CD14-positive monocyte (primary cell): ENCODE measurements around the gene HOXD10. TPM values are rescaled to one million over a fixed set of nuclear protein-coding genes. Genes with fewer than 3 reads are reported as not detected.

ENCODE experiments used
- DNase-seq, 3 donors: peaks; one replicate each; pipeline ENCODE4 v3.0.0-alpha.2; 2011 to 2022
- H2AFZ ChIP-seq: 2 replicates; pipeline ENCODE4 v1.6.0; 2012; ENCODE audit warnings: mild to moderate bottlenecking, low read depth, low read length, inconsistent platforms; ENCODE audit not compliant: insufficient read depth, poor library complexity, severe bottlenecking
- H3K27ac ChIP-seq, 2 donors: 1 replicate in 1 of 2; 2 replicates in 1 of 2; pipeline ENCODE4 v1.5.1; 2012 to 2013; ENCODE audit warnings: low read length in 2 of 2, control low read depth in 1 of 2, inconsistent platforms in 1 of 2, low read depth in 1 of 2, mild to moderate bottlenecking in 1 of 2
- H3K27me3 ChIP-seq, 2 donors: one replicate each; pipeline versions ENCODE4 v1.6.0 to v1.6.1; 2011 to 2013; ENCODE audit warnings: low read length in 2 of 2; ENCODE audit not compliant: control insufficient read depth in 2 of 2, insufficient read depth in 2 of 2
- H3K36me3 ChIP-seq, 2 donors: replicated peaks in 1 of 2; 1 replicate in 1 of 2; 2 replicates in 1 of 2; pipeline versions ENCODE4 v1.5.1 to v1.6.1; 2012 to 2013; ENCODE audit warnings: low read length in 2 of 2, control low read depth in 1 of 2, inconsistent platforms in 1 of 2, mild to moderate bottlenecking in 1 of 2; ENCODE audit not compliant: insufficient read depth in 2 of 2, control insufficient read depth in 1 of 2
- H3K4me1 ChIP-seq, 2 donors: 1 replicate in 1 of 2; 2 replicates in 1 of 2; pipeline versions ENCODE4 v1.5.1 to v1.6.1; 2012 to 2013; ENCODE audit warnings: low read length in 2 of 2, control low read depth in 1 of 2, inconsistent platforms in 1 of 2, mild to moderate bottlenecking in 1 of 2, moderate library complexity in 1 of 2; ENCODE audit not compliant: insufficient read depth in 2 of 2, control insufficient read depth in 1 of 2
- H3K4me2 ChIP-seq: replicated peaks from 2 replicates; pipeline ENCODE3; 2012; ENCODE audit warnings: low read length, moderate library complexity, mild to moderate bottlenecking; ENCODE audit not compliant: poor library complexity, severe bottlenecking; ENCODE audit errors: extremely low read depth
- H3K4me3 ChIP-seq, 3 experiments: fragments of 200-600 bp in 1 of 3; sonication (generic) in 1 of 3; replicated peaks in 1 of 3; 1 replicate in 2 of 3; 2 replicates in 1 of 3; pipeline ENCODE4 v1.5.1; 2011 to 2013; ENCODE audit warnings: low read length in 3 of 3, mild to moderate bottlenecking in 3 of 3, control low read depth in 2 of 3, low read depth in 2 of 3, inconsistent platforms in 1 of 3, moderate library complexity in 1 of 3
- H3K79me2 ChIP-seq: 2 replicates; pipeline ENCODE4 v1.6.0; 2012; ENCODE audit warnings: mild to moderate bottlenecking, control low read depth, inconsistent platforms, low read length, moderate library complexity; ENCODE audit not compliant: insufficient read depth
- H3K9ac ChIP-seq: 2 replicates; pipeline ENCODE4 v1.6.0; 2017; ENCODE audit warnings: low read length, mild to moderate bottlenecking; ENCODE audit not compliant: insufficient read depth, poor library complexity, severe bottlenecking
- H3K9me3 ChIP-seq, 2 donors: replicated peaks in 1 of 2; 1 replicate in 1 of 2; 2 replicates in 1 of 2; pipeline versions ENCODE4 v1.5.1 to v1.6.1; 2012 to 2013; ENCODE audit warnings: low read length in 2 of 2, control low read depth in 1 of 2; ENCODE audit not compliant: control insufficient read depth in 1 of 2, insufficient read depth in 1 of 2
- H4K20me1 ChIP-seq: 2 replicates; pipeline ENCODE4 v1.6.0; 2012; ENCODE audit warnings: mild to moderate bottlenecking, low read length, control low read depth, moderate library complexity; ENCODE audit not compliant: insufficient read depth
- H3K27ac Mint-ChIP-seq, 7 donors: one replicate each; pipeline ENCODE4 v1.8.0; 2020; ENCODE audit warnings: mild to moderate bottlenecking in 7 of 7, mixed read lengths in 7 of 7, moderate library complexity in 6 of 7, inconsistent platforms in 2 of 7
- H3K27me3 Mint-ChIP-seq, 3 donors: one replicate each; pipeline ENCODE4 v1.8.0; 2021 to 2022; ENCODE audit warnings: low read depth in 3 of 3, mild to moderate bottlenecking in 3 of 3, mixed read lengths in 3 of 3, moderate library complexity in 3 of 3, inconsistent platforms in 1 of 3
- H3K36me3 Mint-ChIP-seq, 2 donors: one replicate each; pipeline ENCODE4 v1.8.0; 2020; ENCODE audit warnings: mixed read lengths in 2 of 2, inconsistent platforms in 1 of 2, mild to moderate bottlenecking in 1 of 2
- H3K4me1 Mint-ChIP-seq: one replicate; pipeline ENCODE4 v1.8.0; 2020; ENCODE audit warnings: mild to moderate bottlenecking, mixed read lengths
- H3K4me3 Mint-ChIP-seq, 2 donors: one replicate each; pipeline ENCODE4 v1.8.0; 2020; ENCODE audit warnings: mild to moderate bottlenecking in 2 of 2, mixed read lengths in 2 of 2, moderate library complexity in 1 of 2
- H3K9me3 Mint-ChIP-seq, 7 donors: one replicate each; pipeline ENCODE4 v1.8.0; 2020 to 2022; ENCODE audit warnings: mixed read lengths in 7 of 7, mild to moderate bottlenecking in 6 of 7, moderate library complexity in 6 of 7, inconsistent platforms in 2 of 7
- CTCF ChIP-seq: fragments of 200-600 bp; IDR thresholded peaks from one replicate; pipeline ENCODE4 v1.8.0; 2022; ENCODE audit warnings: antibody characterized with exemption, mild to moderate bottlenecking
- WGBS: methylation state at CpG from one replicate; pipeline ENCODE4 v1.1.5; 2013; ENCODE audit warnings: missing lambda C conversion rate; ENCODE audit not compliant: insufficient coverage; 5-methylcytosine and 5-hydroxymethylcytosine counted together
- intact Hi-C, 2 donors: fragments of 100-400 bp; cut with micrococcal nuclease; formaldehyde crosslinking; loops; one replicate each; pipeline versions ENCODE4 v1.15.0 to v1.15.1; 2023
- polyA plus RNA-seq, 3 donors: library from polyadenylated mRNA; depleted of rRNA in 1 of 3; unstranded in 2 of 3; stranded (reverse) in 1 of 3; fragments of 300-500 nt in 2 of 3; fragments of >200 nt in 1 of 3; fragmentation: Illumina TruSeq in 2 of 3; gene quantifications; 1 replicate in 2 of 3; 2 replicates in 1 of 3; pipeline ENCODE4 v1.2.3, GENCODE V29; 2012 to 2021

Gene HOXD10
- polyA plus RNA-seq, 3 donors, result not detected

GRCh38 chr2:176088937-176089842 is 27.4 kb upstream of the HOXD10 start:
- Histone ChIP-seq H2AFZ (no peak overlapping the region), H3K4me2 (no peak overlapping the region), H3K9ac (no peak overlapping the region), H3K79me2 (no peaks in the 10 kb centered on the region), H3K36me3 (no peaks in the 10 kb centered on the region), H3K4me3 (no peak overlapping the region), H3K27ac (no peak overlapping the region), H3K9me3 (peaks cover 0 to 81% of the 10 kb centered on the region in 2 donors), H3K4me1 (peaks cover 14 to 22% of the 10 kb centered on the region in 2 donors), H4K20me1 (no peaks in the 10 kb centered on the region), H3K27me3 (peaks cover 91 to 94% of the 10 kb centered on the region in 2 donors)
- Mint-ChIP-seq H3K36me3 (peaks cover 0 to 19% of the 10 kb centered on the region in 2 donors), H3K4me1 (peaks cover 33% of the 10 kb centered on the region), H3K9me3 (peaks cover 0 to 44% (median 30%) of the 10 kb centered on the region in 7 donors), H3K27me3 (peaks cover 93 to 98% (median 95%) of the 10 kb centered on the region in 3 donors), H3K4me3 (peak overlapping the region in 1 of 2 donors; percentile 98), H3K27ac (no peak overlapping the region)
- no peak for TF ChIP-seq CTCF
- WGBS, result 9% methylated on average over 6 of the region's 6 CpGs
- intact Hi-C loops, result no loop called here
- DNase-seq, result no peak

GRCh38 chr2:176089843-176090395 is 26.7 kb upstream of the HOXD10 start:
- Mint-ChIP-seq H3K4me3 (peak overlapping the region in 1 of 2 donors; percentile 98), H3K36me3 (peaks cover 0 to 19% of the 10 kb centered on the region in 2 donors), H3K9me3 (peaks cover 0 to 40% (median 28%) of the 10 kb centered on the region in 7 donors), H3K27me3 (peaks cover 93 to 98% (median 95%) of the 10 kb centered on the region in 3 donors), H3K4me1 (peaks cover 30% of the 10 kb centered on the region), H3K27ac (no peak overlapping the region)
- intact Hi-C loops, result loop anchor here (10.0 kb wide), 2 partner anchors 405 to 1755 kb away; partner anchors contain the start of gene SP9 (in 1 of the 2)
- no peak overlapping the region for H3K4me2 ChIP-seq
- no peaks in the 10 kb centered on the region for H3K36me3 ChIP-seq
- DNase-seq, result no peak
- H3K27me3 ChIP-seq, result peaks cover 91 to 94% of the 10 kb centered on the region in 2 donors
- no peak overlapping the region for H2AFZ ChIP-seq
- no peak overlapping the region for H3K9ac ChIP-seq
- H3K4me1 ChIP-seq, result peaks cover 14 to 22% of the 10 kb centered on the region in 2 donors
- no peak overlapping the region for H3K27ac ChIP-seq
- H3K9me3 ChIP-seq, result peaks cover 0 to 83% of the 10 kb centered on the region in 2 donors
- H3K4me3 ChIP-seq, result no peak overlapping the region
- no peak for TF ChIP-seq CTCF
- H4K20me1 ChIP-seq, result no peaks in the 10 kb centered on the region
- H3K79me2 ChIP-seq, result no peaks in the 10 kb centered on the region
